Endothelial cell (in vitro differentiated cells): ENCODE results near the gene SPATS2. TPM values are rescaled to one million over a fixed set of nuclear protein-coding genes. Genes with fewer than 3 reads are reported as not detected.
"Not testable (repeated sequence)": the region's sequence is repeated elsewhere in the genome, so short reads cannot be mapped to it uniquely, and the experiment has no call there.

ENCODE experiments used
- DNase-seq: peaks from one replicate; pipeline ENCODE4 v3.0.0; 2021; ENCODE audit warnings: low spot score
- H3K27ac Mint-ChIP-seq: one replicate; pipeline ENCODE4 v1.8.0; 2021; ENCODE audit warnings: mixed read lengths, inconsistent platforms; ENCODE audit not compliant: unreplicated experiment
- H3K27me3 Mint-ChIP-seq: one replicate; pipeline ENCODE4 v1.8.0; 2021; ENCODE audit warnings: mild to moderate bottlenecking, moderate library complexity, mixed read lengths, inconsistent platforms; ENCODE audit not compliant: unreplicated experiment
- H3K36me3 Mint-ChIP-seq: one replicate; pipeline ENCODE4 v1.8.0; 2021; ENCODE audit warnings: mild to moderate bottlenecking, low read depth, mixed read lengths, inconsistent platforms; ENCODE audit not compliant: unreplicated experiment
- H3K4me1 Mint-ChIP-seq: one replicate; pipeline ENCODE4 v1.8.0; 2021; ENCODE audit warnings: mild to moderate bottlenecking, mixed read lengths, inconsistent platforms; ENCODE audit not compliant: unreplicated experiment
- H3K4me3 Mint-ChIP-seq: one replicate; pipeline ENCODE4 v1.8.0; 2021; ENCODE audit warnings: mild to moderate bottlenecking, mixed read lengths, inconsistent platforms; ENCODE audit not compliant: unreplicated experiment
- H3K9me3 Mint-ChIP-seq: one replicate; pipeline ENCODE4 v1.8.0; 2021; ENCODE audit warnings: mixed read lengths, inconsistent platforms; ENCODE audit not compliant: unreplicated experiment
- total RNA-seq: library from RNA; stranded (reverse); fragmentation: NEBNext Ultra II Directional; extraction: Animal tissue kit (Norgen Biotek cat#: 25700); gene quantifications from one replicate; pipeline ENCODE4 v1.2.1, GENCODE V29; 2021; ENCODE audit not compliant: unreplicated experiment
- TF ChIP-seq, protein P1 (sequence below): fragments of 200-600 bp; sonication (generic); IDR thresholded peaks from one replicate; pipeline ENCODE4 v1.5.0; 2021; ENCODE audit warnings: antibody characterized with exemption; ENCODE audit not compliant: unreplicated experiment

The SPATS2 gene
- total RNA-seq, 1 donor from 2014 or later, result 37.3 TPM

- H3K27me3 Mint-ChIP-seq, result peaks cover 1% of the 10 kb centered on the region
- TF ChIP-seq, protein P1, sequence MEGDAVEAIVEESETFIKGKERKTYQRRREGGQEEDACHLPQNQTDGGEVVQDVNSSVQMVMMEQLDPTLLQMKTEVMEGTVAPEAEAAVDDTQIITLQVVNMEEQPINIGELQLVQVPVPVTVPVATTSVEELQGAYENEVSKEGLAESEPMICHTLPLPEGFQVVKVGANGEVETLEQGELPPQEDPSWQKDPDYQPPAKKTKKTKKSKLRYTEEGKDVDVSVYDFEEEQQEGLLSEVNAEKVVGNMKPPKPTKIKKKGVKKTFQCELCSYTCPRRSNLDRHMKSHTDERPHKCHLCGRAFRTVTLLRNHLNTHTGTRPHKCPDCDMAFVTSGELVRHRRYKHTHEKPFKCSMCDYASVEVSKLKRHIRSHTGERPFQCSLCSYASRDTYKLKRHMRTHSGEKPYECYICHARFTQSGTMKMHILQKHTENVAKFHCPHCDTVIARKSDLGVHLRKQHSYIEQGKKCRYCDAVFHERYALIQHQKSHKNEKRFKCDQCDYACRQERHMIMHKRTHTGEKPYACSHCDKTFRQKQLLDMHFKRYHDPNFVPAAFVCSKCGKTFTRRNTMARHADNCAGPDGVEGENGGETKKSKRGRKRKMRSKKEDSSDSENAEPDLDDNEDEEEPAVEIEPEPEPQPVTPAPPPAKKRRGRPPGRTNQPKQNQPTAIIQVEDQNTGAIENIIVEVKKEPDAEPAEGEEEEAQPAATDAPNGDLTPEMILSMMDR, result no peak
- no peaks in the 10 kb centered on the region for H3K4me1 Mint-ChIP-seq
- no peaks in the 10 kb centered on the region for H3K9me3 Mint-ChIP-seq
- no peak for DNase-seq
- H3K27ac Mint-ChIP-seq, result no peak overlapping the region
- H3K4me3 Mint-ChIP-seq, result no peak overlapping the region
- peaks cover 13% of the 10 kb centered on the region for H3K36me3 Mint-ChIP-seq
Measured at GRCh38 chr12:49505672-49506071, 138.4 kb downstream of the SPATS2 start.

- Mint-ChIP-seq H3K4me1 (peaks cover 5% of the 10 kb centered on the region), H3K4me3 (no peak overlapping the region), H3K27ac (no peak overlapping the region), H3K27me3 (no peaks in the 10 kb centered on the region), H3K36me3 (peaks cover 13% of the 10 kb centered on the region), H3K9me3 (no peaks in the 10 kb centered on the region)
- TF ChIP-seq, protein P1, result no peak
- DNase-seq, result no peak
Measured at GRCh38 chr12:49507139-49507538, 139.9 kb downstream of the SPATS2 start.

GRCh38 chr12:49509681-49510080, 142.4 kb downstream of the SPATS2 start:
- H3K27ac Mint-ChIP-seq, H3K36me3 Mint-ChIP-seq, H3K4me3 Mint-ChIP-seq, H3K27me3 Mint-ChIP-seq, DNase-seq, H3K9me3 Mint-ChIP-seq, H3K4me1 Mint-ChIP-seq: not testable (repeated sequence)

DNA sequence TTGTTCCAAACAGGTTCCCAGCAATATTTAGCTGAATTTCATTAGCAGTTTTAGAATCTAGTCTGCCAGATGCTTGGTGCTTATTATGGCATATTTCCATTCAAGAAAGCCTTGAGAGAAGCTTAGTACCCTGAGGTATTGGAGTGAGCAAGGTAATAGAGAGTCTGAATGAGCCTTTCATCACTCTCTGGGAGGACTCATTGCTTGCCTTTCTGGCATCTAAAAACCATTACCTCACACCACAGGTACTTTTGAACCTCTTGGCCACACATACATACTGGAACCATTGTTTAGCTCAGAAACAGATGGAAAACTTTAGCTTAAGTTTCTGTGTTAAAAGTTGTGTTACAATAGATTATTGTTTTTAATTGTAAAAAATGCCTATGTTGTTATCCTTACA, 144.1 kb downstream of the SPATS2 start:
- peaks cover under 1% of the 10 kb centered on the region for H3K36me3 Mint-ChIP-seq
- TF ChIP-seq, protein P1, result no peak
- no peak overlapping the region for H3K4me3 Mint-ChIP-seq
- no peaks in the 10 kb centered on the region for H3K9me3 Mint-ChIP-seq
- no peaks in the 10 kb centered on the region for H3K27me3 Mint-ChIP-seq
- H3K27ac Mint-ChIP-seq, result no peak overlapping the region
- DNase-seq, result no peak
- H3K4me1 Mint-ChIP-seq, result peaks cover 5% of the 10 kb centered on the region

DNA sequence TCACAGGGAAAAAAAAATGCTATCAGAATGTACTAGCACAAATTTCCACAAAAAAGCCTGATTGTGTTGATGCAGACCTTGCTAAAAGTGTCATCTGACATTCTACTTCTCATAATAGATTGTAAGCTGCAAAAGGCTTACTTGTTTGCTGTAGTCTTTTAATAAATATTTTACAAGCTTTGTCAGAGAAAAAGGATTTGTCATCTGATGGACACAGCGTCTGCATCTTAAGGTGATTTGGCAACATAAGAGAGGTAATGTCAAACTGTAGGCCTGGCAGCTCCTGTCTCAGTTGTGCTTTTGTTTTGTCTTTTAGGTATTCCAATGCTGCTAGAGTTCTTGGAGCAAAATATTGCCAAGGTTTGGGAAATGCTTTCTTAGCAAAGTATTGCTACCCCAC, 145.3 kb downstream of the SPATS2 start:
- Mint-ChIP-seq H3K9me3 (no peaks in the 10 kb centered on the region), H3K27ac (no peak overlapping the region), H3K4me1 (peaks cover 5% of the 10 kb centered on the region), H3K4me3 (no peak overlapping the region), H3K36me3 (no peaks in the 10 kb centered on the region), H3K27me3 (no peaks in the 10 kb centered on the region)
- TF ChIP-seq, protein P1, result no peak
- DNase-seq, result no peak

GRCh38 chr12:49515266-49515665, 148.0 kb downstream of the SPATS2 start:
- no peak for DNase-seq
- H3K27me3 Mint-ChIP-seq, result peaks cover 2% of the 10 kb centered on the region
- no peak overlapping the region for H3K4me3 Mint-ChIP-seq
- no peak overlapping the region for H3K27ac Mint-ChIP-seq
- H3K36me3 Mint-ChIP-seq, result peaks cover 6% of the 10 kb centered on the region
- no peaks in the 10 kb centered on the region for H3K9me3 Mint-ChIP-seq
- TF ChIP-seq, protein P1, result no peak
- H3K4me1 Mint-ChIP-seq, result peaks cover 5% of the 10 kb centered on the region
